Adrenal gland (tissue), 5 donors: ENCODE measurements around the gene IL20RA.

Experiments
- POLR2A ChIP-seq, 2 donors: fragments of 450-650 bp; IDR thresholded peaks; one replicate each; pipeline ENCODE4 v1.6.1; 2017; ENCODE audit warnings: antibody characterized with exemption in 2 of 2, mild to moderate bottlenecking in 2 of 2, moderate library complexity in 1 of 2
- TF ChIP-seq, protein P1 (sequence below), 6 experiments: fragments of 450-650 bp in 4 of 6; fragments of 200-600 bp in 2 of 6; sonication (generic) in 1 of 6; IDR thresholded peaks; 1 replicate in 5 of 6; 2 replicates in 1 of 6; pipeline versions ENCODE4 v1.5.1 to v1.8.0; 2016 to 2021; ENCODE audit warnings: antibody characterized with exemption in 6 of 6, mild to moderate bottlenecking in 2 of 6, moderate library complexity in 1 of 6
- donor health status: DM: no; HTN: no; CAD: no.

- TF ChIP-seq POLR2A (IDR thresholded peaks at IDR 0.05): no peak
- TF ChIP-seq, protein P1, sequence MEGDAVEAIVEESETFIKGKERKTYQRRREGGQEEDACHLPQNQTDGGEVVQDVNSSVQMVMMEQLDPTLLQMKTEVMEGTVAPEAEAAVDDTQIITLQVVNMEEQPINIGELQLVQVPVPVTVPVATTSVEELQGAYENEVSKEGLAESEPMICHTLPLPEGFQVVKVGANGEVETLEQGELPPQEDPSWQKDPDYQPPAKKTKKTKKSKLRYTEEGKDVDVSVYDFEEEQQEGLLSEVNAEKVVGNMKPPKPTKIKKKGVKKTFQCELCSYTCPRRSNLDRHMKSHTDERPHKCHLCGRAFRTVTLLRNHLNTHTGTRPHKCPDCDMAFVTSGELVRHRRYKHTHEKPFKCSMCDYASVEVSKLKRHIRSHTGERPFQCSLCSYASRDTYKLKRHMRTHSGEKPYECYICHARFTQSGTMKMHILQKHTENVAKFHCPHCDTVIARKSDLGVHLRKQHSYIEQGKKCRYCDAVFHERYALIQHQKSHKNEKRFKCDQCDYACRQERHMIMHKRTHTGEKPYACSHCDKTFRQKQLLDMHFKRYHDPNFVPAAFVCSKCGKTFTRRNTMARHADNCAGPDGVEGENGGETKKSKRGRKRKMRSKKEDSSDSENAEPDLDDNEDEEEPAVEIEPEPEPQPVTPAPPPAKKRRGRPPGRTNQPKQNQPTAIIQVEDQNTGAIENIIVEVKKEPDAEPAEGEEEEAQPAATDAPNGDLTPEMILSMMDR (IDR thresholded peaks at IDR 0.05): no peak
Observed at GRCh38 chr6:137025786-137026730, 18.7 kb downstream of the IL20RA start.
